ENCODE data around the gene STXBP5.

Gene STXBP5

DNA sequence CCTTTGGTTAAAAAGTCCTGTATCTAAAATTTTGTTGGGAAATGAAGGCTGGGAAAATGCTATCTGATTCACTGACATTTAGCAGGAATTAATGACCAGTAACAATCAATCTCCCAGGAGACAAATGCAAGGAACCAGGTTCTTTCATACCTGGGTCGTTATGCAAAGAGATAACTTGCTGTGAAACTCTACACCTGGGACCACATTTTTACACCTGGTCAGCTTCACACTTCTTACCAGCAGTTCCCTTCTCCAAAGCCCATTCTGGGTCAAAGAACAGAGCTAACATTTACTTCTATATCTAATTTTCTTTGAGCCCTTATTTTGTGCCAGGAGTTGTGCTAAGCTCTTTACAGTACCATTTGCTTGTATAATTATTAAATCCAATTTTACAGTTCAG is 27.4 kb upstream of the STXBP5 start:
- TF ChIP-seq, protein P1, sequence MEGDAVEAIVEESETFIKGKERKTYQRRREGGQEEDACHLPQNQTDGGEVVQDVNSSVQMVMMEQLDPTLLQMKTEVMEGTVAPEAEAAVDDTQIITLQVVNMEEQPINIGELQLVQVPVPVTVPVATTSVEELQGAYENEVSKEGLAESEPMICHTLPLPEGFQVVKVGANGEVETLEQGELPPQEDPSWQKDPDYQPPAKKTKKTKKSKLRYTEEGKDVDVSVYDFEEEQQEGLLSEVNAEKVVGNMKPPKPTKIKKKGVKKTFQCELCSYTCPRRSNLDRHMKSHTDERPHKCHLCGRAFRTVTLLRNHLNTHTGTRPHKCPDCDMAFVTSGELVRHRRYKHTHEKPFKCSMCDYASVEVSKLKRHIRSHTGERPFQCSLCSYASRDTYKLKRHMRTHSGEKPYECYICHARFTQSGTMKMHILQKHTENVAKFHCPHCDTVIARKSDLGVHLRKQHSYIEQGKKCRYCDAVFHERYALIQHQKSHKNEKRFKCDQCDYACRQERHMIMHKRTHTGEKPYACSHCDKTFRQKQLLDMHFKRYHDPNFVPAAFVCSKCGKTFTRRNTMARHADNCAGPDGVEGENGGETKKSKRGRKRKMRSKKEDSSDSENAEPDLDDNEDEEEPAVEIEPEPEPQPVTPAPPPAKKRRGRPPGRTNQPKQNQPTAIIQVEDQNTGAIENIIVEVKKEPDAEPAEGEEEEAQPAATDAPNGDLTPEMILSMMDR (IDR thresholded peaks at IDR 0.05; ENCODE audit: control extremely low read depth, extremely low read depth, low read depth, missing control alignments): no peak
- ChIA-PET POLR2A (no interaction called here), CTCF (interaction anchor here (1.3 to 1.5 kb wide), 2 partner anchors 13 to 17 kb away, joined by 3 read pairs; no protein-coding TSS in a partner anchor)
- DNase-seq (ENCODE audit: extremely low spot score): no peak

DNA sequence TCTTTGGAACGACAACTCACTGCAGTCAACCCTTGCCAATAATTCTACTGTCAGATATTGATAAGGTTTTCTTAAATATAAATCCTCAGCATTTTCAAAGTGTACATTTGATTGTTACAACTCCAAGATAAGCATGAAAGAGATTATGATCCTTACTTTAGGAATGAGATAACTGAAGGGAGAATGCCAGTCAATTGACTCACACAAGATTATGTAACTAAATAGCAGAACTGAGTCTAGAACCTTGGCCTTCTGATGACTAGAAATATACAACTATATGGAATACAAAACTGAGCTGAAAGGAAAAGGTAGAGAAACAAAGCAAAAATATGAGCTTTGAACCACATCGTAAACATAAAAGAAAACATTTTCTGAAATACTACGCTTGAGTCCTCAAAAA is 26.9 kb upstream of the STXBP5 start:
- ChIA-PET POLR2A (no interaction called here), CTCF (interaction anchor here (1.3 to 1.5 kb wide), 2 partner anchors 12 to 16 kb away, joined by 3 read pairs; no protein-coding TSS in a partner anchor)
- no peak for DNase-seq (ENCODE audit: extremely low spot score)
- TF ChIP-seq, protein P1 (IDR thresholded peaks at IDR 0.05; ENCODE audit: control extremely low read depth, extremely low read depth, low read depth, missing control alignments): no peak

DNA sequence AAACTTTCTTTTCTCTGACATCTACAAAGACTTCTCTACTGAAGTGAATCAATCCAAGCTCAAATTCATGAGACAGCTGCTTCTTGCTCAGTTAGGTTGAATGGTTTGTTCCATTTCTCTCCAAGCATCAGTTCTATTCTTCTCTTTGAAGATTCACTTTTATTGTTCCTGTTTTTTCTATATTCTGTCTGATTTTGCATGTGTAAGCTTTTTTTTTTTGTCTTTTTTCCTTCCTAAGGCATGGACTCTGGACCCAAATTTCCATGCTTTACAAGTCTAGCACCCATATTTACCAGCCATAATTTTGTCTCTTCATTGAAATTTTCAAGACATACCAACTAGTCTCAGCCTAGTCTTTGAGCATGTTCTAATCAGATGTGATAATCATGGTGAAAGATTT is 25.9 kb upstream of the STXBP5 start:
- TF ChIP-seq, protein P1 (IDR thresholded peaks at IDR 0.05; ENCODE audit: control extremely low read depth, extremely low read depth, low read depth, missing control alignments): no peak
- ChIA-PET POLR2A (no interaction called here), CTCF (interaction anchor here (1.3 kb wide), 1 partner anchor 14 kb away, joined by 3 read pairs; no protein-coding TSS in a partner anchor)
- no peak for DNase-seq (ENCODE audit: extremely low spot score)

DNA sequence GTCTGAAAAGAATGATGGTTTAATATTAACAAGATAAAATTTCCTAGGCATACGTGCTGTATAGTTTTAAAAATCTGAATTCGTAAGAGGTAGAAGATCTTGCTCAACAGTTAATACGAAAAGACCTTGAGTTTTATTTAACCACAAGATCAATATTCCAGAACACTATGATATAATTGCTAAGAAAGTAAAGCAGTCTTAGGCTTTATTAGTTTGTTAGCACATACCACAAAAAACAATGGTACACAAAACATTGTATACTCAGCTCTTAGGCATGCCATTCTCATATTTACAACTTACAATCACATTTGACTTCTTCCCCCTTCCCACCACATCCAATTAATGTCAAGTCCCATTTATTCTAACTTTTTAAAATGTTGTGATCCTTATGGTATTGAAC is 24.4 kb upstream of the STXBP5 start:
- CTCF ChIA-PET: no interaction called here
- POLR2A ChIA-PET: no interaction called here
- TF ChIP-seq, protein P1 (IDR thresholded peaks at IDR 0.05; ENCODE audit: control extremely low read depth, extremely low read depth, low read depth, missing control alignments): no peak
- DNase-seq (ENCODE audit: extremely low spot score): no peak

DNA sequence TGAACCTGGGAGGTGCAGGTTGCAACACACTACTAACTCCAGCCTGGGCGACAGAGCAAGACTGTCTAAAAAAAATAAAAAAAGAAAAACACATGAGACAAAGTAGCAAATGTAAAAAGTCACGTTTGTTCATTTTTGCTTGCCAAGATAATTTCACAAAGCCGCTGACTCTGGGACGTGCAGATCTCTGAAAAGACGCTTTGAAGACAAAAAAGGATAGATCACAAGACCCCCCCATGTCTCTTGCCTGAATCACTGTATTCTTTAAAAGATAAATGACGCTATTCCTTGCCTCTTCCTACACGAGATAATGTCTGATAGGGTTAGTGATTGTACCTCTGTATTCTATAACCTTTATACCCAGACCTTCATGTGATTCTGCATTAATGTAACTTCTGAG is 23.3 kb upstream of the STXBP5 start:
- TF ChIP-seq, protein P1 (IDR thresholded peaks at IDR 0.05; ENCODE audit: control extremely low read depth, extremely low read depth, low read depth, missing control alignments): no peak
- ChIA-PET POLR2A (no interaction called here), CTCF (interaction anchor here (0.9 kb wide), 1 partner anchor 9 kb away, joined by 3 read pairs; no protein-coding TSS in a partner anchor)
- no peak for DNase-seq (ENCODE audit: extremely low spot score)

DNA sequence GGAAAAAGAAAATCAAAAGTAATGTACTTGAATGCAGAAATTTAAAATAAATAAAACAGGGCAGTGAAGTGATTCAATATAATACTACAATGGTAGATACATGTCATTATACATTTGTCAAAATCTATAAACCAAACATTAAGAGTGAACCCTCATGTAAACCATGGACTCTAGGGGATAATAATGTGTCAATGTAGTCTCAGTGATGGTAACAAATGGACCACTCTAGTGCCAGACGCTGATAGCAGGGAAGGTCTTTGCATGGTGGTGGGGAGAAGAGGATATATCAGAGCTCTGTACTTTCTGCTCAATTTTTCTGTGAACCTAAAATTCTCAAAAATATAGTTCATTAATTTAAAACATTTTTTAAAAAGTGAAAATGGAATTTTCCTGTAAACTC is 19.8 kb upstream of the STXBP5 start:
- POLR2A ChIA-PET: no interaction called here
- TF ChIP-seq, protein P1 (IDR thresholded peaks at IDR 0.05; ENCODE audit: control extremely low read depth, extremely low read depth, low read depth, missing control alignments): no peak
- DNase-seq (ENCODE audit: extremely low spot score): no peak
- CTCF ChIA-PET: no interaction called here

DNA sequence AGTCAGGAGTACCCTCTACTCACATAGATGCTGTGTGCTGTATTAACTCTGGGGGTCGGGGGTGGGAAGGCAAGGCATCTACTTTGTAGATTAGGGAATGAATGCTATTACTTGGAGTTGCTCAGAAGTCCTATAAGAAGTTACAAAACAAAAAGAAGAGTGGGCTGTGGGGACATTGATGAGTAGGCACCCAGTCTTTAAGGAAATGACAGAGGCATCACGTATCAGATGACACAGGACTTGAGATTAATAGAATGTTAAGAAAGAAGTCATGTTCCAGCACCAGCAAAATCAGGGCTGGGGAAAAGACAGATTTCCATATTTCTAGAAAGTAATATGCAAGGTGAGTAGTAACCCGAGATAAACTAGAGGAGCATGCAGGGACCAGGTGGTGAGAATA is 19.0 kb upstream of the STXBP5 start:
- ChIA-PET CTCF (no interaction called here), POLR2A (no interaction called here)
- DNase-seq (ENCODE audit: extremely low spot score): no peak
- TF ChIP-seq, protein P1 (IDR thresholded peaks at IDR 0.05; ENCODE audit: control extremely low read depth, extremely low read depth, low read depth, missing control alignments): no peak
